Stimulated activated CD4-positive, alpha-beta T cell treated with anti-CD3 and anti-CD28 coated beads, Interleukin-2, amount 100 ng/mL, for 48 hours (primary cell): ENCODE results near the gene SLC12A8.
"Not testable (repeated sequence)": the region's sequence is repeated elsewhere in the genome, so short reads cannot be mapped to it uniquely, and the experiment has no call there.

Experiments
- DNase-seq, 2 donors: peaks; one replicate each; pipeline ENCODE4 v3.0.0-alpha.2; 2020

Gene SLC12A8

GRCh38 chr3:125108833-125109535 is 103.6 kb downstream of the SLC12A8 start:
- DNase-seq = no peak

GRCh38 chr3:125107861-125108567 is 104.5 kb downstream of the SLC12A8 start:
- DNase-seq = no peak

- DNase-seq = no peak
Measured at GRCh38 chr3:125107363-125107762, 105.2 kb downstream of the SLC12A8 start.

GRCh38 chr3:125105116-125105515 is 107.4 kb downstream of the SLC12A8 start:
- DNase-seq = no peak

- no peak for DNase-seq
Measured at GRCh38 chr3:125104639-125105038, 107.9 kb downstream of the SLC12A8 start.

- no peak for DNase-seq
Measured at GRCh38 chr3:125103406-125103805, 109.1 kb downstream of the SLC12A8 start.

GRCh38 chr3:125102470-125102869 is 110.1 kb downstream of the SLC12A8 start:
- no peak for DNase-seq

- no peak for DNase-seq
Measured at GRCh38 chr3:125098611-125099291, 113.8 kb downstream of the SLC12A8 start.

- DNase-seq = no peak
Measured at GRCh38 chr3:125090649-125091048, 121.9 kb downstream of the SLC12A8 start.

GRCh38 chr3:125087768-125088391 is 124.7 kb downstream of the SLC12A8 start:
- no peak for DNase-seq

GRCh38 chr3:125085166-125085565 is 127.4 kb downstream of the SLC12A8 start:
- no peak for DNase-seq

GRCh38 chr3:125083776-125084175 is 128.8 kb downstream of the SLC12A8 start:
- DNase-seq = no peak

- DNase-seq = not testable (repeated sequence)
Measured at GRCh38 chr3:125082339-125082738, 130.2 kb downstream of the SLC12A8 start.

GRCh38 chr3:125080077-125080476 is 132.5 kb downstream of the SLC12A8 start:
- DNase-seq = no peak

- DNase-seq = no peak
Measured at GRCh38 chr3:125079675-125080045, 132.9 kb downstream of the SLC12A8 start.

- DNase-seq = no peak
Measured at GRCh38 chr3:125078951-125079674, 133.4 kb downstream of the SLC12A8 start.

- DNase-seq = no peak
Measured at GRCh38 chr3:125077864-125078263, 134.7 kb downstream of the SLC12A8 start.

- no peak for DNase-seq
Measured at GRCh38 chr3:125076464-125076863, 136.1 kb downstream of the SLC12A8 start.

- DNase-seq = no peak
Measured at GRCh38 chr3:125075738-125076137, 136.8 kb downstream of the SLC12A8 start.

- DNase-seq = no peak
Measured at GRCh38 chr3:125073390-125073905, 139.1 kb downstream of the SLC12A8 start.

- DNase-seq = no peak
Measured at GRCh38 chr3:125072749-125073389, 139.7 kb downstream of the SLC12A8 start.

GRCh38 chr3:125072301-125072700 is 140.2 kb downstream of the SLC12A8 start:
- no peak for DNase-seq
